Stomach (tissue), 9 donors: Measurements from ENCODE around the gene RSPH3. TPM values are rescaled to one million over a fixed set of nuclear protein-coding genes. Genes with fewer than 3 reads are reported as not detected.

ENCODE experiments used
- DNase-seq, 2 donors: peaks; one replicate each; pipeline versions ENCODE4 v3.0.0 to v3.0.0-alpha.2; 2013 to 2019
- H3K27ac ChIP-seq, 5 donors: fragments of 200-600 bp in 4 of 5; sonication (generic) in 4 of 5; one replicate each; pipeline ENCODE4 v1.5.1; 2013 to 2019; ENCODE audit warnings: mild to moderate bottlenecking in 1 of 5, moderate library complexity in 1 of 5
- H3K27me3 ChIP-seq, 3 donors: fragments of 200-600 bp; sonication (generic); one replicate each; pipeline ENCODE4 v1.5.1; 2017 to 2019; ENCODE audit warnings: mixed run types in 1 of 3
- H3K36me3 ChIP-seq, 4 donors: fragments of 200-600 bp; sonication (generic); 1 replicate in 3 of 4; 2 replicates in 1 of 4; pipeline ENCODE4 v1.5.1; 2016 to 2019
- H3K4me1 ChIP-seq, 4 donors: fragments of 200-600 bp; sonication (generic); one replicate each; pipeline ENCODE4 v1.5.1; 2016 to 2019
- H3K4me3 ChIP-seq, 4 donors: fragments of 200-600 bp; sonication (generic) in 3 of 4; one replicate each; pipeline ENCODE4 v1.5.1; 2016 to 2019; ENCODE audit warnings: mild to moderate bottlenecking in 1 of 4
- H3K9me3 ChIP-seq, 4 donors: fragments of 200-600 bp; sonication (generic); one replicate each; pipeline ENCODE4 v1.5.1; 2016 to 2019
- CTCF ChIP-seq, 7 experiments: fragments of 450-650 bp in 4 of 7; fragments of 200-600 bp in 3 of 7; sonication (generic) in 3 of 7; IDR thresholded peaks; one replicate each; pipeline ENCODE4 v1.5.1; 2016 to 2019; ENCODE audit warnings: antibody characterized with exemption in 7 of 7, control low read depth in 2 of 7, mild to moderate bottlenecking in 1 of 7
- EP300 ChIP-seq: sonication (generic); formaldehyde crosslinking; IDR thresholded peaks from one replicate; pipeline ENCODE4 v1.6.1; 2017; ENCODE audit warnings: antibody characterized with exemption
- POLR2A ChIP-seq, 4 donors: fragments of 450-650 bp; IDR thresholded peaks; one replicate each; pipeline ENCODE4 v1.6.1; 2016; ENCODE audit warnings: antibody characterized with exemption in 4 of 4, control low read depth in 2 of 4, mild to moderate bottlenecking in 1 of 4, moderate library complexity in 1 of 4
- POLR2AphosphoS5 ChIP-seq, 3 donors: sonication (generic); formaldehyde crosslinking; IDR thresholded peaks; one replicate each; pipeline ENCODE4 v1.6.1; 2016; ENCODE audit warnings: antibody characterized with exemption in 3 of 3
- WGBS, 5 donors: extraction: QIAGEN DNeasy Blood & Tissue Kit in 3 of 5; methylation state at CpG; one replicate each; pipeline versions ENCODE4 v1.1.5 to v1.1.7; 2013 to 2018; 5-methylcytosine and 5-hydroxymethylcytosine counted together
- intact Hi-C: fragments of 100-400 bp; cut with DNase I; formaldehyde crosslinking; loops from one replicate; pipeline ENCODE4 v1.15.1; 2023; ENCODE audit warnings: low total_unique reads
- polyA plus RNA-seq, 3 donors: library from polyadenylated mRNA; stranded (reverse); fragments of 200-250 nt; gene quantifications; one replicate each; pipeline ENCODE4 v1.2.3, GENCODE V29; 2013
- total RNA-seq, 5 donors: library from RNA; depleted of rRNA; stranded (reverse); fragments of >200 nt; gene quantifications; one replicate each; pipeline versions ENCODE4 v1.1.0 to v1.2.3, GENCODE V29; 2014 to 2016
- donor health status: healthy with polysubstance abuse.
- donor health status: Bipolar disorder and iron deficiency.
- donor health status: healthy.

RSPH3 gene
- total and polyA plus RNA-seq, 8 donors, result 2.3 to 89.3 (median 5.9) TPM

- 57 to 69% (median 64%) methylated on average over 5 of the region's 5 CpGs for WGBS, 5 donors
- intact Hi-C loops, result no loop called here
Observed at GRCh38 chr6:159037756-159038290, 37.8 kb upstream of the RSPH3 start.

GRCh38 chr6:159036673-159037072 is 36.7 kb upstream of the RSPH3 start:
- no peaks in the 10 kb centered on the region for H3K27me3 ChIP-seq
- H3K27ac ChIP-seq, result no peak overlapping the region
- 83 to 88% (median 86%) methylated on average over 12 to 14 of the region's 14 CpGs for WGBS, 5 donors
- H3K9me3 ChIP-seq, result no peaks in the 10 kb centered on the region
- no peak for TF ChIP-seq EP300
- H3K4me1 ChIP-seq, result peaks cover 0 to 22% (median 0%) of the 10 kb centered on the region in 4 donors
- DNase-seq, result no peak
- intact Hi-C loops, result no loop called here
- H3K4me3 ChIP-seq, result no peak overlapping the region
- peaks cover 0 to 38% (median 17%) of the 10 kb centered on the region in 4 donors for H3K36me3 ChIP-seq

More at GRCh38 chr6:159037756-159038290, 37.8 kb upstream of the RSPH3 start:
- H3K27ac ChIP-seq, result no peak overlapping the region
- H3K27me3 ChIP-seq, result no peaks in the 10 kb centered on the region
- DNase-seq, result no peak
- peaks cover 0 to 38% (median 17%) of the 10 kb centered on the region in 4 donors for H3K36me3 ChIP-seq
- H3K4me3 ChIP-seq, result no peak overlapping the region
- peaks cover 0 to 32% (median 8%) of the 10 kb centered on the region in 4 donors for H3K4me1 ChIP-seq
- TF ChIP-seq CTCF (IDR thresholded peaks at IDR 0.05) (no peak), POLR2A (IDR thresholded peaks at IDR 0.05) (no peak), EP300 (no peak), POLR2AphosphoS5 (IDR thresholded peaks at IDR 0.05) (no peak)
- no peaks in the 10 kb centered on the region for H3K9me3 ChIP-seq

- Histone ChIP-seq H3K4me3 (no peak overlapping the region), H3K4me1 (peaks cover 0 to 14% (median 0%) of the 10 kb centered on the region in 4 donors), H3K9me3 (no peaks in the 10 kb centered on the region), H3K36me3 (peaks cover 0 to 33% (median 14%) of the 10 kb centered on the region in 4 donors), H3K27me3 (no peaks in the 10 kb centered on the region), H3K27ac (no peak overlapping the region)
- WGBS, 5 donors, result 86 to 92% (median 91%) methylated on average over 14 to 17 of the region's 17 CpGs
- intact Hi-C loops, result no loop called here
- DNase-seq, result no peak
- TF ChIP-seq EP300, result no peak
- no peak for TF ChIP-seq POLR2A (IDR thresholded peaks at IDR 0.05)
- TF ChIP-seq POLR2AphosphoS5 (IDR thresholded peaks at IDR 0.05), result no peak
- no peak for TF ChIP-seq CTCF (IDR thresholded peaks at IDR 0.05)
Observed at GRCh38 chr6:159035891-159036290, 35.9 kb upstream of the RSPH3 start.

- 81 to 85% (median 84%) methylated on average over 11 of the region's 11 CpGs for WGBS, 5 donors
- H3K27ac ChIP-seq, result peak overlapping the region in 1 of 5 donors; percentile 47
- H3K4me3 ChIP-seq, result no peak overlapping the region
- intact Hi-C loops, result no loop called here
- TF ChIP-seq POLR2A (IDR thresholded peaks at IDR 0.05) (no peak), CTCF (IDR thresholded peaks at IDR 0.05) (no peak), EP300 (no peak), POLR2AphosphoS5 (IDR thresholded peaks at IDR 0.05) (no peak)
- peaks cover 0 to under 1% (median 0%) of the 10 kb centered on the region in 4 donors for H3K4me1 ChIP-seq
- no peaks in the 10 kb centered on the region for H3K27me3 ChIP-seq
- peaks cover 0 to 28% (median 13%) of the 10 kb centered on the region in 4 donors for H3K36me3 ChIP-seq
- DNase-seq, result no peak
- no peaks in the 10 kb centered on the region for H3K9me3 ChIP-seq
Observed at GRCh38 chr6:159033160-159034049, 33.4 kb upstream of the RSPH3 start.
